ENCODE measurements around the gene WDR7. TPM values are rescaled to one million over a fixed set of nuclear protein-coding genes. Genes with fewer than 3 reads are reported as not detected.
A peak's percentile ranks its signal among the peaks of the same experiment; 100 is the strongest.

Gene WDR7
- total and polyA plus RNA-seq, 9 of the 15 experiments (the other 6 are each of a cell fraction or from before 2014, with no cell fraction given) = 1.4 to 9.4 (median 5.3) TPM

DNA sequence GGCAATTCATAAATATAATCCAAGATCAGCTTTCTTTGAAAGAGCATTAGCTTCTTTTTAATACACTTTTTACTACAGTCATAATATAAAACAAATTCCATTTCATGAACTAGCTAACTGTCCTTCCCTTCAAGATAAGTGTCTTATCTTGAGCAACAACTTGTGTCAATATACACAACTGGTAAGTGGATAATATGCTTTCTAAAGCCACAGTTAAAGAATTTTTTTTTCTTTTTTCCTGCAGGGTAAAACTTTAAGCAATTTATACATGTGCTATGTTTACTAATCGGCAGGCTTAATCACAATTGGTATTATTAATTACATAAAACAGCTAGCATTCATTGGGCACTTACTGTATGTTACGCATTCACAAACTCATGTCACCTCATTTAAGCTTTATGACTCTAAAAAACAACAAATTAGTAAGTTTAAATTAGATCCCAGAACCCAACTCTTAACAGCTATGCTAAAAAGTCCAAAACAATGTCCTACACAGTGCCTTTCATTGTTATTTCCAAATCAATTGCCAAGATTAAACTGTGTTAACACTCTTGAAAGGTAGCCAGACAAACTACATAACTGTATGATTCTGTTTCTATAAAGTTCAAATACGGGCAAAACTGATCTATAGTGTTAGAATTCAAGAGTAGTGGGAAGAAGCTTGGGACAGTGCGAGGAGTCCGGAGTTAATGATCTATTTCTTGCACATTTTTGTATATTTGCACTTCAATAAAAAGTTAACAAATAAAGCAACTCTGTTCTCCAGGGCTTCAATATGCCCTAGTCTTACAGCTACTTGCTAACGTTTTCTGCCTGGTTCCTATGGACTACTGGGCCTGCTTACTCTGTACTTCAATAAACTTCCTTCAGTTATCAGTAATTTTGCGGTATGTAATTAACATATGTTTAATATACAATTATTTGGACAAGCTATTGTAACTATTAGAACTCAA, 18.8 kb upstream of the WDR7 start (continued):
- TF ChIP-seq CBFA2T2 (conservative IDR thresholded peaks at IDR 0.05) (peak; percentile 52), POLR2AphosphoS5 (IDR thresholded peaks at IDR 0.05; ENCODE audit: control insufficient read depth, insufficient read depth, low read depth, low read length) (no peak), STAT5A (IDR thresholded peaks at IDR 0.05; ENCODE audit: borderline replicate concordance, low read length) (no peak), TAL1 (IDR thresholded peaks at IDR 0.05) (peak; percentile 76), ZFP36 (IDR thresholded peaks at IDR 0.05; ENCODE audit: low read depth, low read length, partially characterized antibody) (no peak), HCFC1 (IDR thresholded peaks at IDR 0.05; ENCODE audit: low read depth, low read length) (no peak), XRCC5 (IDR thresholded peaks at IDR 0.05; ENCODE audit: low read depth, low read length) (no peak), IRF2 (CRISPR knock-in tag; IDR thresholded peaks at IDR 0.05) (no peak), YBX1 (IDR thresholded peaks at IDR 0.05) (no peak), SMAD1 (IDR thresholded peaks at IDR 0.05; ENCODE audit: low read depth, low read length, partially characterized antibody) (no peak), ZBTB1 (CRISPR knock-in tag; IDR thresholded peaks at IDR 0.05; ENCODE audit: borderline replicate concordance, low read depth) (no peak), ARID1B (IDR thresholded peaks at IDR 0.05) (peak; percentile 87), ZBTB8A (IDR thresholded peaks at IDR 0.05; ENCODE audit: partially characterized antibody) (no peak), POLR2H (tag; IDR thresholded peaks at IDR 0.05; ENCODE audit: low read depth) (no peak)

All from K562 (cell line).